H9 (cell line): Measurements from ENCODE around the gene SCAP. TPM values are rescaled to one million over a fixed set of nuclear protein-coding genes. Genes with fewer than 3 reads are reported as not detected.
A peak's percentile ranks its signal among the peaks of the same experiment; 100 is the strongest.

Source experiments
- DNase-seq: peaks from one replicate; pipeline ENCODE4 v3.0.0-alpha.2; 2017
- H2AFZ ChIP-seq: one replicate; pipeline ENCODE4 v1.6.1; 2013; ENCODE audit warnings: mild to moderate bottlenecking, low read length, control low read depth, moderate library complexity
- H2AK5ac ChIP-seq: 2 replicates; pipeline ENCODE4 v1.6.1; 2013; ENCODE audit warnings: low read length, control low read depth, mixed read lengths; ENCODE audit not compliant: insufficient read length
- H2BK120ac ChIP-seq: one replicate; pipeline ENCODE4 v1.6.1; 2013; ENCODE audit warnings: low read depth, mild to moderate bottlenecking, low read length, control low read depth, inconsistent platforms; ENCODE audit not compliant: poor library complexity, severe bottlenecking
- H2BK12ac ChIP-seq: 2 replicates; pipeline ENCODE4 v1.6.1; 2013; ENCODE audit warnings: low read length, control low read depth, mixed read lengths, low read depth; ENCODE audit not compliant: insufficient read length
- H2BK15ac ChIP-seq: 2 replicates; pipeline ENCODE4 v1.6.1; 2013; ENCODE audit warnings: low read depth, low read length, control low read depth
- H2BK20ac ChIP-seq: one replicate; pipeline ENCODE4 v1.6.1; 2013; ENCODE audit warnings: low read depth, mild to moderate bottlenecking, low read length, control low read depth, inconsistent platforms; ENCODE audit not compliant: poor library complexity, severe bottlenecking
- H2BK5ac ChIP-seq: 2 replicates; pipeline ENCODE4 v1.6.1; 2013; ENCODE audit warnings: low read length, control low read depth, mixed read lengths; ENCODE audit not compliant: insufficient read length
- H3K14ac ChIP-seq: 2 replicates; pipeline ENCODE4 v1.6.1; 2013; ENCODE audit warnings: low read length, control low read depth; ENCODE audit not compliant: insufficient read depth
- H3K18ac ChIP-seq: 2 replicates; pipeline ENCODE4 v1.6.1; 2013; ENCODE audit warnings: low read depth, mild to moderate bottlenecking, mixed read lengths, low read length, control low read depth; ENCODE audit not compliant: insufficient read length
- H3K23ac ChIP-seq: 2 replicates; pipeline ENCODE4 v1.6.1; 2013; ENCODE audit warnings: low read length, control low read depth, mixed read lengths, low read depth; ENCODE audit not compliant: insufficient read length
- H3K23me2 ChIP-seq: 2 replicates; pipeline ENCODE4 v1.6.1; 2013; ENCODE audit warnings: low read depth, mild to moderate bottlenecking, mixed read lengths, low read length, control low read depth; ENCODE audit not compliant: insufficient read length, poor library complexity, severe bottlenecking
- H3K27ac ChIP-seq: 2 replicates; pipeline ENCODE4 v1.5.1; 2013; ENCODE audit warnings: low read length, control low read depth, mixed read lengths, low read depth; ENCODE audit not compliant: insufficient read length
- H3K27me3 ChIP-seq: 2 replicates; pipeline ENCODE4 v1.6.1; 2013; ENCODE audit warnings: low read length, control low read depth, inconsistent platforms; ENCODE audit not compliant: insufficient read depth
- H3K4ac ChIP-seq: 2 replicates; pipeline ENCODE4 v1.6.1; 2013; ENCODE audit warnings: low read depth, mild to moderate bottlenecking, control low read depth, inconsistent platforms, low read length, moderate library complexity
- H3K4me1 ChIP-seq: 2 replicates; pipeline ENCODE4 v1.6.1; 2013; ENCODE audit warnings: low read length, control low read depth, inconsistent platforms; ENCODE audit not compliant: insufficient read depth
- H3K4me2 ChIP-seq: 2 replicates; pipeline ENCODE4 v1.6.1; 2013; ENCODE audit warnings: low read length, control low read depth, mixed read lengths; ENCODE audit not compliant: insufficient read length, insufficient read depth
- H3K56ac ChIP-seq: 2 replicates; pipeline ENCODE4 v1.6.1; 2013; ENCODE audit warnings: low read depth, mild to moderate bottlenecking, mixed read lengths, low read length, control low read depth; ENCODE audit not compliant: insufficient read length
- H3K79me1 ChIP-seq: 2 replicates; pipeline ENCODE4 v1.6.1; 2013; ENCODE audit warnings: low read depth, mild to moderate bottlenecking, moderate library complexity, low read length, control low read depth, inconsistent platforms; ENCODE audit not compliant: insufficient read depth, poor library complexity, severe bottlenecking
- H3K79me2 ChIP-seq: 2 replicates; pipeline ENCODE4 v1.6.1; 2013; ENCODE audit warnings: low read length, control low read depth, inconsistent platforms; ENCODE audit not compliant: insufficient read depth
- H3K9ac ChIP-seq: 2 replicates; pipeline ENCODE4 v1.6.1; 2013; ENCODE audit warnings: low read length, control low read depth, mixed read lengths; ENCODE audit not compliant: insufficient read length; ENCODE audit errors: extremely low read depth
- H3K9me3 ChIP-seq: one replicate; pipeline ENCODE4 v1.6.1; 2013; ENCODE audit warnings: low read depth, low read length, inconsistent platforms; ENCODE audit not compliant: control insufficient read depth
- H3T11ph ChIP-seq: one replicate; pipeline ENCODE4 v1.6.1; 2013; ENCODE audit warnings: mild to moderate bottlenecking, low read length, control low read depth, inconsistent platforms
- H4K20me1 ChIP-seq: one replicate; pipeline ENCODE4 v1.6.1; 2013; ENCODE audit not compliant: control insufficient read depth, insufficient read length, insufficient read depth
- H4K5ac ChIP-seq: 2 replicates; pipeline ENCODE4 v1.6.1; 2013; ENCODE audit warnings: low read depth, mild to moderate bottlenecking, mixed read lengths, low read length, control low read depth; ENCODE audit not compliant: insufficient read length
- H4K8ac ChIP-seq: replicated peaks from 2 replicates; pipeline ENCODE4 v1.6.1; 2013; ENCODE audit warnings: low read length, control low read depth, mixed read lengths, low read depth; ENCODE audit not compliant: insufficient read length
- H4K91ac ChIP-seq: 2 replicates; pipeline ENCODE4 v1.6.1; 2013; ENCODE audit warnings: low read depth, mild to moderate bottlenecking, moderate library complexity, mixed read lengths, low read length, control low read depth; ENCODE audit not compliant: insufficient read length
- H3K27ac Mint-ChIP-seq, 3 experiments: 2 replicates in 2 of 3; 3 replicates in 1 of 3; pipeline ENCODE4 v1.8.0; 2020 to 2021; ENCODE audit warnings: mixed read lengths in 3 of 3, mild to moderate bottlenecking in 1 of 3, moderate library complexity in 1 of 3
- H3K27me3 Mint-ChIP-seq: 2 replicates; pipeline ENCODE4 v1.8.0; 2021; ENCODE audit warnings: low read depth, mild to moderate bottlenecking, moderate library complexity, mixed read lengths
- H3K36me3 Mint-ChIP-seq, 3 experiments: 2 replicates in 2 of 3; 3 replicates in 1 of 3; pipeline ENCODE4 v1.8.0; 2020 to 2021; ENCODE audit warnings: low read depth in 3 of 3, mixed read lengths in 3 of 3; ENCODE audit not compliant: insufficient read depth in 1 of 3
- H3K4me1 Mint-ChIP-seq, 2 experiments: 2 replicates each; pipeline ENCODE4 v1.8.0; 2020; ENCODE audit warnings: mixed read lengths in 2 of 2
- H3K4me3 Mint-ChIP-seq, 2 experiments: 2 replicates in 1 of 2; 3 replicates in 1 of 2; pipeline ENCODE4 v1.8.0; 2020 to 2021; ENCODE audit warnings: mild to moderate bottlenecking in 2 of 2, mixed read lengths in 2 of 2, moderate library complexity in 1 of 2
- H3K9me3 Mint-ChIP-seq, 2 experiments: 2 replicates in 1 of 2; 3 replicates in 1 of 2; pipeline ENCODE4 v1.8.0; 2020; ENCODE audit warnings: mild to moderate bottlenecking in 2 of 2, mixed read lengths in 2 of 2, moderate library complexity in 1 of 2
- WGBS: extraction: QIAGEN DNeasy Blood & Tissue Kit; methylation state at CpG from one replicate; pipeline ENCODE4 v1.1.7; 2013; ENCODE audit warnings: missing lambda C conversion rate, low lambda C conversion rate, mixed read lengths; ENCODE audit not compliant: insufficient read length; ENCODE audit errors: extremely low coverage; 5-methylcytosine and 5-hydroxymethylcytosine counted together
- total RNA-seq: library from RNA; stranded (reverse); gene quantifications from 2 replicates; pipeline ENCODE4 v1.2.1, GENCODE V29; 2021
- TF ChIP-seq, protein P1 (sequence below): fragments of 200-600 bp; sonication (generic); conservative IDR thresholded peaks from 3 replicates; pipeline ENCODE4 v1.8.0; 2021; ENCODE audit warnings: antibody characterized with exemption, mild to moderate bottlenecking

Gene SCAP
- total RNA-seq, 1 experiment from 2014 or later: 104 TPM

DNA sequence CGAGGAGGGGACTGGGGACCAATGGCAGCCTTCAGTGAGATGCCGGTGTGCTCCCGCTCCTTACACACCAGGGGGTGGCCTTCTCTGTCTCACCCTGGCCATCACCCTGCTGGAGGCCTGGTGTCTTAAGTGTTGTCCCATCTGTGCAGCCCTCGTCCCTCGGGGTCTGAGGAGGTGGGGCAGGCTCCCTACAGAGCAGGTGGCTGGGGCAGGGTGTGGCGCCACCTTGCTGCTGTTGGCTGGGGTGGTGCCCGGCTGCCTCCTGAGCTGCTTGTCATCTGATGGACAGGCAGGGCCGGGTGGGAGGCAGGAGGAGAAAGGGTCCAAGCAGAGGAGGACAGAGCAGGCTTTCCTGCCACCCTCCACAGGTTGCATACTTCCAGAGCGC lies 69.0 kb downstream of the SCAP start:
- Histone ChIP-seq H2BK12ac (no peak overlapping the region), H2AFZ (no peak overlapping the region), H2AK5ac (no peak overlapping the region), H2BK20ac (no peak overlapping the region), H3K27ac (no peak overlapping the region), H3K14ac (no peak overlapping the region), H3K56ac (no peak overlapping the region), H3K79me2 (no peaks in the 10 kb centered on the region), H3K18ac (no peak overlapping the region), H3K4me1 (no peaks in the 10 kb centered on the region), H3K4me2 (no peak overlapping the region), H3K79me1 (no peaks in the 10 kb centered on the region), H3T11ph (no peak overlapping the region), H4K91ac (no peak overlapping the region), H3K9me3 (no peaks in the 10 kb centered on the region), H4K5ac (no peak overlapping the region), H2BK15ac (no peak overlapping the region), H2BK120ac (no peak overlapping the region), H2BK5ac (no peak overlapping the region), H4K8ac (no peak overlapping the region), H3K23me2 (no peaks in the 10 kb centered on the region), H3K9ac (no peak overlapping the region), H3K4ac (no peak overlapping the region), H3K27me3 (no peaks in the 10 kb centered on the region), H3K23ac (no peak overlapping the region), H4K20me1 (no peaks in the 10 kb centered on the region)
- TF ChIP-seq, protein P1, sequence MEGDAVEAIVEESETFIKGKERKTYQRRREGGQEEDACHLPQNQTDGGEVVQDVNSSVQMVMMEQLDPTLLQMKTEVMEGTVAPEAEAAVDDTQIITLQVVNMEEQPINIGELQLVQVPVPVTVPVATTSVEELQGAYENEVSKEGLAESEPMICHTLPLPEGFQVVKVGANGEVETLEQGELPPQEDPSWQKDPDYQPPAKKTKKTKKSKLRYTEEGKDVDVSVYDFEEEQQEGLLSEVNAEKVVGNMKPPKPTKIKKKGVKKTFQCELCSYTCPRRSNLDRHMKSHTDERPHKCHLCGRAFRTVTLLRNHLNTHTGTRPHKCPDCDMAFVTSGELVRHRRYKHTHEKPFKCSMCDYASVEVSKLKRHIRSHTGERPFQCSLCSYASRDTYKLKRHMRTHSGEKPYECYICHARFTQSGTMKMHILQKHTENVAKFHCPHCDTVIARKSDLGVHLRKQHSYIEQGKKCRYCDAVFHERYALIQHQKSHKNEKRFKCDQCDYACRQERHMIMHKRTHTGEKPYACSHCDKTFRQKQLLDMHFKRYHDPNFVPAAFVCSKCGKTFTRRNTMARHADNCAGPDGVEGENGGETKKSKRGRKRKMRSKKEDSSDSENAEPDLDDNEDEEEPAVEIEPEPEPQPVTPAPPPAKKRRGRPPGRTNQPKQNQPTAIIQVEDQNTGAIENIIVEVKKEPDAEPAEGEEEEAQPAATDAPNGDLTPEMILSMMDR: peak; percentile 56
- H3K36me3 Mint-ChIP-seq: peaks cover 15 to 43% (median 22%) of the 10 kb centered on the region in 3 experiments; a peak in 6 of 7 replicates
- no CpG with 5 or more reads among the region's 9 CpGs for WGBS
- H3K27ac Mint-ChIP-seq: no peak overlapping the region; a peak in 1 of 7 replicates
- H3K27me3 Mint-ChIP-seq: no peaks in the 10 kb centered on the region; the same call in 1 of the 2 replicates
- DNase-seq: no peak
- no peaks in the 10 kb centered on the region for H3K4me1 Mint-ChIP-seq
- H3K4me3 Mint-ChIP-seq: no peak overlapping the region
- H3K9me3 Mint-ChIP-seq: no peaks in the 10 kb centered on the region
